Fibroblast of skin of right biceps (primary cell): Measurements from ENCODE around the gene E2F8.
"Not testable (repeated sequence)": the region's sequence is repeated elsewhere in the genome, so short reads cannot be mapped to it uniquely, and the experiment has no call there.

ENCODE experiments used
- DNase-seq: peaks from one replicate; pipeline ENCODE4 v3.0.0-alpha.2; 2013

The E2F8 gene

GRCh38 chr11:19240420-19241259 lies at the start of gene E2F8:
Gene E2F8, minus strand, starts transcription at chr11:19240945. Its CDS starts 824 bp downstream, at chr11:19240121.
- DNase-seq = peak; percentile 94

- peak; percentile 14 for DNase-seq
These were observed 49.6 kb upstream of the E2F8 start for GRCh38 chr11:19290356-19290755.

- no peak for DNase-seq
These were observed 47.5 kb upstream of the E2F8 start for GRCh38 chr11:19288256-19288655.

- DNase-seq = no peak
These were observed 45.7 kb upstream of the E2F8 start for GRCh38 chr11:19286411-19286810.

- no peak for DNase-seq
These were observed 44.1 kb upstream of the E2F8 start for GRCh38 chr11:19284881-19285280.

GRCh38 chr11:19283991-19284390 lies 43.2 kb upstream of the E2F8 start:
- DNase-seq = no peak

- DNase-seq = no peak
These were observed 40.8 kb upstream of the E2F8 start for GRCh38 chr11:19281555-19281954.

GRCh38 chr11:19281041-19281440 lies 40.3 kb upstream of the E2F8 start:
- DNase-seq = no peak

GRCh38 chr11:19279451-19279850 lies 38.7 kb upstream of the E2F8 start:
- no peak for DNase-seq

GRCh38 chr11:19276859-19277808 lies 36.4 kb upstream of the E2F8 start:
- peak; percentile 14 for DNase-seq

GRCh38 chr11:19275496-19275895 lies 34.8 kb upstream of the E2F8 start:
- peak; percentile 5 for DNase-seq

GRCh38 chr11:19273219-19273618 lies 32.5 kb upstream of the E2F8 start:
- DNase-seq = peak; percentile 36

GRCh38 chr11:19268909-19269308 lies 28.2 kb upstream of the E2F8 start:
- DNase-seq = no peak

- DNase-seq = no peak
These were observed 26.8 kb upstream of the E2F8 start for GRCh38 chr11:19267567-19267966.

- no peak for DNase-seq
These were observed 22.6 kb upstream of the E2F8 start for GRCh38 chr11:19263333-19263732.

GRCh38 chr11:19259487-19260345 lies 19.0 kb upstream of the E2F8 start:
- peak; percentile 49 for DNase-seq

GRCh38 chr11:19258641-19259230 lies 18.0 kb upstream of the E2F8 start:
- DNase-seq = no peak

- DNase-seq = not testable (repeated sequence)
These were observed 13.7 kb upstream of the E2F8 start for GRCh38 chr11:19254441-19254840.

GRCh38 chr11:19253817-19254216 lies 13.1 kb upstream of the E2F8 start:
- no peak for DNase-seq

- no peak for DNase-seq
These were observed 12.5 kb upstream of the E2F8 start for GRCh38 chr11:19253153-19253745.

- DNase-seq = no peak
These were observed 11.8 kb upstream of the E2F8 start for GRCh38 chr11:19252394-19253152.
